Astrocyte (in vitro differentiated cells and primary cell): ENCODE data around the gene TBC1D24. TPM values are rescaled to one million over a fixed set of nuclear protein-coding genes. Genes with fewer than 3 reads are reported as not detected.
A peak's percentile ranks its signal among the peaks of the same experiment; 100 is the strongest.

ENCODE experiments used
- DNase-seq: peaks from one replicate; pipeline ENCODE4 v3.0.0-alpha.2; 2010; ENCODE audit warnings: low read depth
- FAIRE-seq: peaks from 2 replicates; lab custom pipeline; 2011; peaks lifted over from hg19 to GRCh38; lab: Jason Lieb, UNC
- H2AFZ ChIP-seq: 2 replicates; pipeline ENCODE4 v1.6.0; 2012; ENCODE audit warnings: low read depth, low read length, inconsistent platforms
- H3K27ac ChIP-seq: 2 replicates; pipeline ENCODE4 v1.5.1; 2011; ENCODE audit warnings: low read depth, low read length, inconsistent platforms
- H3K27me3 ChIP-seq: 2 replicates; pipeline ENCODE4 v1.6.0; 2011; ENCODE audit warnings: low read length, inconsistent platforms; ENCODE audit not compliant: insufficient read depth
- H3K36me3 ChIP-seq: 2 replicates; pipeline ENCODE4 v1.5.1; 2011; ENCODE audit warnings: low read length, inconsistent platforms; ENCODE audit not compliant: insufficient read depth
- H3K4me1 ChIP-seq: 2 replicates; pipeline ENCODE4 v1.5.1; 2011; ENCODE audit warnings: low read length, inconsistent platforms; ENCODE audit not compliant: insufficient read depth
- H3K4me2 ChIP-seq: 2 replicates; pipeline ENCODE4 v1.6.0; 2012; ENCODE audit warnings: low read length, inconsistent platforms
- H3K4me3 ChIP-seq: 2 replicates; pipeline ENCODE4 v1.5.1; 2011; ENCODE audit warnings: low read depth, mild to moderate bottlenecking, low read length, inconsistent platforms; ENCODE audit not compliant: insufficient read depth
- H3K79me2 ChIP-seq: 2 replicates; pipeline ENCODE4 v1.6.0; 2012; ENCODE audit warnings: mild to moderate bottlenecking, low read length, inconsistent platforms; ENCODE audit not compliant: insufficient read depth
- H3K9ac ChIP-seq: 2 replicates; pipeline ENCODE4 v1.6.0; 2012; ENCODE audit warnings: mild to moderate bottlenecking, low read length, inconsistent platforms
- H3K9me3 ChIP-seq: 2 replicates; pipeline ENCODE4 v1.5.1; 2012; ENCODE audit warnings: low read depth, mild to moderate bottlenecking, low read length, inconsistent platforms; ENCODE audit not compliant: insufficient read depth
- H4K20me1 ChIP-seq: 2 replicates; pipeline ENCODE4 v1.6.0; 2012; ENCODE audit warnings: low read length, inconsistent platforms; ENCODE audit not compliant: insufficient read depth
- H3K27ac Mint-ChIP-seq: one replicate; pipeline ENCODE4 v1.8.0; 2021; ENCODE audit warnings: mild to moderate bottlenecking, mixed read lengths; ENCODE audit not compliant: unreplicated experiment
- H3K27me3 Mint-ChIP-seq: one replicate; pipeline ENCODE4 v1.8.0; 2021; ENCODE audit warnings: low read depth, mixed read lengths; ENCODE audit not compliant: unreplicated experiment
- H3K36me3 Mint-ChIP-seq: one replicate; pipeline ENCODE4 v1.8.0; 2021; ENCODE audit warnings: low read depth, mixed read lengths; ENCODE audit not compliant: unreplicated experiment
- H3K4me1 Mint-ChIP-seq: one replicate; pipeline ENCODE4 v1.8.0; 2021; ENCODE audit warnings: low read depth, mixed read lengths; ENCODE audit not compliant: unreplicated experiment
- H3K4me3 Mint-ChIP-seq: one replicate; pipeline ENCODE4 v1.8.0; 2021; ENCODE audit warnings: mild to moderate bottlenecking, moderate library complexity, mixed read lengths; ENCODE audit not compliant: unreplicated experiment
- H3K9me3 Mint-ChIP-seq: one replicate; pipeline ENCODE4 v1.8.0; 2021; ENCODE audit warnings: mild to moderate bottlenecking, mixed read lengths; ENCODE audit not compliant: unreplicated experiment
- EZH2 ChIP-seq: IDR thresholded peaks from 2 replicates; pipeline ENCODE4 v1.6.1; 2012; ENCODE audit warnings: mild to moderate bottlenecking, low read length, inconsistent platforms; ENCODE audit not compliant: insufficient read depth
- total RNA-seq: library from RNA; stranded (reverse); gene quantifications from 2 replicates; pipeline ENCODE4 v1.2.1, GENCODE V29; 2021
- TF ChIP-seq, protein P1 (sequence below): IDR thresholded peaks from 2 replicates; pipeline ENCODE4 v1.5.1; 2011; ENCODE audit warnings: low read depth, mild to moderate bottlenecking, inconsistent platforms, low read length, moderate library complexity; ENCODE audit not compliant: insufficient read depth

The TBC1D24 gene
- total RNA-seq, 1 donor from 2014 or later = 13.4 TPM

DNA sequence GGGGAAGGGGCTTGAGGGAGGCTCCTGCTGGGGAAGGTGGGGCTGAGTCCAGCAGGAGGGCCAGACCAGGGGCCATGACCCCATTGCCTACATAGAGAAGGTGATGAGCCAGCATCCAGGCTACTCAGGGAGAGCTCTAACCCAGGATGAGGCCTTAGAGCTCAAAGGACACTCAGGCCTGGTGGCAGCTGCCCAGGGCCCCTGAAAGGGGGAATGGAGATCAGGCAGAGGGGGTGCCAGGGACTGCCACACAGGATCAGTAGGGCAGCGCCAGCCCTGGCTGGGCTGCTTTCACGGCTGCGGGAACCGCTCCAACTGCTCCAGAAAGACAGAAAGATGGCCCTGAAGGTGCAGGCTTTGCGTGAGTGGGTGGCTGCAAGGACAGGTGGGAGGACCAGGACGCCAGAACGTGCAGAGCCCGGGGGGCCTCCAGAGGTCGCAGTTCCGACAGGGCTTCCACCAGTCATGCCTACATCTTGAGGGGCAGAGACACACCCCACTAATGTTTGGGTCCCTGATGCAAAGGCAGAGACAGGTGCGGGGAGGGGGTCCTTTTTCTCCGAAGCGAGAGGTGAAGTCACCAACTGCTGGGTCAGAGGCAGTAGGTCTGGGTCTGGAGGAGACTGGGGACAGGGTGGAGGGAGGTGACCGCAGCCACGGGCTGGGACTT is 37.9 kb downstream of the TBC1D24 start:
- Mint-ChIP-seq H3K27ac (peak overlapping the region; percentile 80), H3K4me1 (peaks cover 27% of the 10 kb centered on the region), H3K27me3 (peaks cover 1% of the 10 kb centered on the region), H3K36me3 (peaks cover 6% of the 10 kb centered on the region), H3K4me3 (peak overlapping the region; percentile 82), H3K9me3 (no peaks in the 10 kb centered on the region)
- peak overlapping the region; percentile 89 for H2AFZ ChIP-seq
- peaks cover 39% of the 10 kb centered on the region for H3K4me1 ChIP-seq
- H3K9ac ChIP-seq = peak overlapping the region; percentile 95
- FAIRE-seq = no peak
- no peaks in the 10 kb centered on the region for H3K36me3 ChIP-seq
- peaks cover 38% of the 10 kb centered on the region for H3K79me2 ChIP-seq
- H3K4me3 ChIP-seq = peak overlapping the region; percentile 55
- H3K27ac ChIP-seq = no peak overlapping the region
- H4K20me1 ChIP-seq = peaks cover 35% of the 10 kb centered on the region
- no peaks in the 10 kb centered on the region for H3K9me3 ChIP-seq
- TF ChIP-seq, protein P1, sequence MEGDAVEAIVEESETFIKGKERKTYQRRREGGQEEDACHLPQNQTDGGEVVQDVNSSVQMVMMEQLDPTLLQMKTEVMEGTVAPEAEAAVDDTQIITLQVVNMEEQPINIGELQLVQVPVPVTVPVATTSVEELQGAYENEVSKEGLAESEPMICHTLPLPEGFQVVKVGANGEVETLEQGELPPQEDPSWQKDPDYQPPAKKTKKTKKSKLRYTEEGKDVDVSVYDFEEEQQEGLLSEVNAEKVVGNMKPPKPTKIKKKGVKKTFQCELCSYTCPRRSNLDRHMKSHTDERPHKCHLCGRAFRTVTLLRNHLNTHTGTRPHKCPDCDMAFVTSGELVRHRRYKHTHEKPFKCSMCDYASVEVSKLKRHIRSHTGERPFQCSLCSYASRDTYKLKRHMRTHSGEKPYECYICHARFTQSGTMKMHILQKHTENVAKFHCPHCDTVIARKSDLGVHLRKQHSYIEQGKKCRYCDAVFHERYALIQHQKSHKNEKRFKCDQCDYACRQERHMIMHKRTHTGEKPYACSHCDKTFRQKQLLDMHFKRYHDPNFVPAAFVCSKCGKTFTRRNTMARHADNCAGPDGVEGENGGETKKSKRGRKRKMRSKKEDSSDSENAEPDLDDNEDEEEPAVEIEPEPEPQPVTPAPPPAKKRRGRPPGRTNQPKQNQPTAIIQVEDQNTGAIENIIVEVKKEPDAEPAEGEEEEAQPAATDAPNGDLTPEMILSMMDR = no peak
- no peak for TF ChIP-seq EZH2
- no peaks in the 10 kb centered on the region for H3K27me3 ChIP-seq
- no peak for DNase-seq
- H3K4me2 ChIP-seq = peak overlapping the region; percentile 99

GRCh38 chr16:2513405-2514332 is 38.7 kb downstream of the TBC1D24 start, which contains the start of gene ATP6V0C:
Gene ATP6V0C (plus strand): TSS chr16:2513952. CDS start chr16:2514104, 152 bp downstream.
- FAIRE-seq (no peak), DNase-seq (peak; percentile 54)
- peak within 1 kb of the TSS; percentile 99 for H3K4me2 ChIP-seq
- H3K4me3 ChIP-seq = peak within 1 kb of the TSS; percentile 88
- peak within 1 kb of the TSS; percentile 94 for H3K27ac Mint-ChIP-seq
- H3K27me3 Mint-ChIP-seq = peaks cover 1% of the 10 kb centered on the region
- H3K4me1 ChIP-seq = peaks cover 39% of the 10 kb centered on the region
- peaks cover 28% of the 10 kb centered on the region for H3K4me1 Mint-ChIP-seq
- peak within 1 kb of the TSS; percentile 97 for H3K4me3 Mint-ChIP-seq
- no peaks in the 10 kb centered on the region for H3K27me3 ChIP-seq
- H3K9me3 Mint-ChIP-seq = no peaks in the 10 kb centered on the region
- H3K36me3 Mint-ChIP-seq = peaks cover 6% of the 10 kb centered on the region
- peak within 1 kb of the TSS; percentile 95 for H3K9ac ChIP-seq
- TF ChIP-seq EZH2 = no peak
- TF ChIP-seq, protein P1 = no peak
- peaks cover 43% of the 10 kb centered on the region for H4K20me1 ChIP-seq
- peak within 1 kb of the TSS; percentile 89 for H2AFZ ChIP-seq
- H3K36me3 ChIP-seq = no peaks in the 10 kb centered on the region
- H3K79me2 ChIP-seq = peaks cover 46% of the 10 kb centered on the region
- H3K9me3 ChIP-seq = no peaks in the 10 kb centered on the region
- peak within 1 kb of the TSS; percentile 82 for H3K27ac ChIP-seq
